NCI-H345 treated with DMSO at 0.1 percent for 48 hours (cell line): ENCODE measurements around the gene SPPL2B.

Experiments
- DNase-seq: peaks from one replicate; lab custom pipeline; 2025; ENCODE audit not compliant: unreplicated experiment; lab: John Stamatoyannopoulos, UW

The SPPL2B gene

GRCh38 chr19:2353887-2354592, 25.6 kb downstream of the SPPL2B start:
- DNase-seq = no peak

DNA sequence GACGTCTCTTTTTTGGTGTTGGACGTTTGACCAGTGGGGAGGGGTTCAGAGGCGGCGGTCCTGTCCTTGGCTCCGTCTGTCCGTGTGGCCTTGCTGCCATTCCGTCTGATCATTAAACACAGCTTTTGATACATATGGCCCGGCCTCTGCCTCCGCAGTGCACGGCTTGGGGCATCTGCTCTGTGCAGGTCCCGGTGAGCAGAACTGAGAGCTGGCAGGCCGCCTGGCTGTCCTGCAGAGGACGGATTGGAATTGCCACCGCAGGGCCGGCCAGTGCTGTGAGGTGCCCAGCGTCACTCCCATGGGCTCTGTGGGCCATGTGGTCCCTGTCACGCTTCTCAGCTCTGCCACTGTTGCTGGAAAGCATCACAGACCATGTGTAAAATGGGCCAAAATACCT, 26.2 kb downstream of the SPPL2B start:
- no peak for DNase-seq

- no peak for DNase-seq
These were observed 26.9 kb downstream of the SPPL2B start for GRCh38 chr19:2355168-2356035.

DNA sequence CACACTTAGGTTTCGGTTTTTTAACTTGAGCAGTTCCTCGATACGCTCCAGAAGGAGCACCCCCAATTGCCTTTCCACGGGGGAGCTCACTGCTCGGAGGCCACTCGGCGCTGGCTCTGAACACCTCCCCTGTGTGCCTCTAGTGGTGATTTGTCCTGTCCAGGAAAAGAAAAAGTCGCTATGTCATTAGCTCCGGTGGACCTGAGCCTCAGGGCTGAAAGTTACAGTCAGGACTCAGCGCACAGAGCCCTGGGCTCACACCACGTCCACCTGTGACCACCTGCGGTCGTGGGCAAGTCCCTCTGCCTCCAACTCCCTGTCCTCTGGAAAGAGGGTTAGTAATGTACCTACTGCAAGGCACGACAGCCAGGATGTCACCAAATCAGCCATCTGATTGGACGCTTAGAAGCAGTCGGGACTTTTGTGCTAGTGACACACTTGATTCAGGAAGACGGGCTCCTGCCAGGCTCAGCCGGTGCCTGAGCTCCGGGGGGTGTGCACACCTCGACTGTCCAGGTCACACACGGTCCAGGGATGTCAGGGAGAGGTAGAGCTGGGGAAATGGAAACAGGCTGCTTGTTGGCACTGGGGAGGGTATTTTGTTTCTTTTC, 27.7 kb downstream of the SPPL2B start:
- no peak for DNase-seq

DNA sequence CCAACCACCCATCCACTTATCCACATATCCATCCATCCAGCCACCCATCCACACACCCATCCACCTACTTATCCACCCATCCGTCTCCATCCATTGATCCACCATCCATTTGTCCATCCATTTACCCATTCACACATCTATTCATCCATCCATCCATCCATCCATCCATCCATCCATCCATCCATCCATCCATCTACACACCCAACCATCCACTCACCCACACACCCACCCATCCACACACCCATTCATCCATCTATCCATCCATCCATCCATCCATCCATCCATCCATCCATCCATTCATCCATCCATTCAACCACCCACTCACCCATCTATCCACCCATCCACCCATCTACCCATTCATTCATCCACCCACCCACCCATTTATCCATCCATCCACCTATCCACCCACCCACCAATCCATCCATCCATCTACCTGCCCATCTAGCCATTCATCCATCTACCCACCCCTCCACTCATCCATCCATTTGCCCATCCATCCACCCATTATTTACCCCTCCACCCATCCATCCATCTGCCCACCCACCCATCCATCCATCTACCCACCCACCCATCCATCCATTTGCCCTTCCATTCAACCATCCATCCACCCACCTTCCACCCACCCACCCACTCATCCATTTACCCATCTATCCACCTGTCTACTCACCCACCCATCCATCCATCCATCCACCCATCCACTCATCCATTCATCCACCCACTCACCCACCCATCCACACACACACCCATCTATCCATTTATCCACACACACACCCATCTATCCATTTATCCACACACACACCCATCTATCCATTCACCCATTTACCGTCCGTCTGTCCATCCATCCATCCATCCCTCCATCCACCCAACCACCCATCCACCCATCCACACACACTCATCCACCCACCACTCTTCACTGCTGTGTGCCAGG, 29.1 kb downstream of the SPPL2B start:
- no peak for DNase-seq

- DNase-seq = no peak
These were observed 30.2 kb downstream of the SPPL2B start for GRCh38 chr19:2358548-2359173.

DNA sequence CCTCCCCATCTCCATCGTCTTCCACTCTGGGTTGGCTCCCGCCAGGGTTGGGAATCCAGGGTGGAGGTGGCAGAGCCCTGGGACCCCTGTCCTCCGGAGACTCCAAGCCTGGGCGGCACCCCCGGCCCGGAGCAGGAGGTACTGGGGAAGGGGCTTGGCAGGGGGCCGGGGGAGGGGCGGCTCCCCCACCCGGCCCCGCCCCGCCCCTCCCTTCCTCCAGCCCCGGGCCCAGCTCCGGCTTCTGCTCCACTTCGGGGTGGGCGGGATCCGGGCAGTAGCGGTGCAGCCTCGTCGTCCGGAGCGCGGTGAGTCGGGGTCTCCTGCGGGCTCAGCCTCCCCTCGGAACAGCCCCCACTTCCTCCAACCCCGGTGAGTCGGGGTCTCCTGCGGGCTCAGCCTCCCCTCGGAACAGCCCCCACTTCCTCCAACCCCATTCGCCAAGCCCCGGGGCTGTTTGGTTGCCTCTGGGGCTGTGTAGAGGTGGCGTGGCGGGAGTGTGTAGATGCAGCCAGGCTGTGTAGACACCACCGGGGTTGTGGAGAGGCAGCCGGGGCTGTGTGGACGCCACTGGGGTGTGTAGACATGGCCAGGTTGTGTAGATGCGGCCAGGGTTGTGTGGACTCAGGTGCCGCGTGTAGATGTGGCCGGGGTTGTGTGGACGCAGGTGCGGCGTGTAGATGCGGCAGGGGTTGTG, 31.7 kb downstream of the SPPL2B start, which contains the start of gene TMPRSS9:
Gene TMPRSS9, plus strand, starts transcription at position 274 of the 694 bp plus-strand sequence. CDS start 29,521 bp downstream, outside the sequence.
- DNase-seq = no peak

DNA sequence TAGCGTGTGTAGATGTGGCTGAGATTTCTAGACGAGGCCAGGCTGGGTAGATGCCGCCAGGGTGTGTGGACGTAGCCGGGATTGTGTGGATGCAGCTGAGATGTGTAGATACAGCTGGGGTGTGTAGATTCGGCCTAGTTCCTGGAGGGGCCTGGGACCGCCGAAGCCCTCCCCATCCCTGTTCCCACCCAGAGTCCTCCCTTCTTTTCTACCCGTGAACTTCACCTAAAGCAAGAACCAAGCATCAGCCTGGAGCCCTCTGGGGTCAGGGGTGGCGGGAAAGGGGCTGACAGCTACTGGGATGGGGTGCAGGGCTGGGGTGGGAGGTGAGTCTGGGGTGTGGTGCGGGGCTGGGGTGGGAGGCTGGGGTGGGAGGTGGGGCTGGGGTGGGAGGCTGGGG, 32.3 kb downstream of the SPPL2B start:
- no peak for DNase-seq

- no peak for DNase-seq
These were observed 33.0 kb downstream of the SPPL2B start for GRCh38 chr19:2361246-2362045.

DNA sequence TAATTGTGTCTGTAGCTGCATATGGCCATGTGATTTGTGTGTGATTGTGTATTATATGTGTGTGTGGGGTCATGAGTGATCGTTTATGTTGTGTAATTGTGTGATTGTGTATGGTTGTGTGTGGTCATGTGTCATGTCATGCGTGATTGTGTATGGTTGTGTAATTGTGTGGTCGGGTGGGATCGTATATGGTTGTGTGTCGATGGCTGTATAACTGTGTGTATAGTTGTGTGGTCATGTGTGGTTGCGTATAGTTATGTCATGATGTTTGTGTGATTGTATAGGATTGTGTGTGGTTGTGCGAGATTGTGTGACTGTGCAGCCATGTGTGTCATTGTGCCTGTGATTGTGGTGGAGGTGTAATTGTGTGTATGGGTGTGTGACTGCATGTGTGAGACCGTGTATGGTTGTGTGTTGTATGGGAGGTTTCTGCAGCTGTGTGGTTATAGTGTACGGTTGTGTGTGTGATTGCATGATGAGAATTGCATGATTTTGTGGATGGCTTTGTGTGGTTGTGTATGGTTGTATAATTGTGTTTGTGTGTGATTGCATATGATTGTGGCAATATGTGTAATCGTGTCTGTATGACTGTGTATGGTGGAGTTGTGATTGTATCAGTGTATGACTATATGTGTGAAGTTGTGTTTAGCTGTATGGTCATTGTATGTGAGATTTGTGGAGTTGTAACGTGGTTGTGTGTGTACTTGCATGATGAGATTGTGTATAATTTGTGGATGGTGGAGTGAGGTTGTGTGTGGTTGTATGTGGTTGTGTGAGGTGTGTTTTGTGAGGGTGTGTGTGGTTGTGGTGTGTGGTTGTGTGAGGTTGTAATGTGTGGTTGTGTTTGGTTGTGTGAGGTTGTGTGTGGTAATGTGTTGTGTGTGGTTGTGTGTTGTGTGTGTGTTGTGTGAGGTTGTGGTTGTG, 33.8 kb downstream of the SPPL2B start:
- DNase-seq = no peak

DNA sequence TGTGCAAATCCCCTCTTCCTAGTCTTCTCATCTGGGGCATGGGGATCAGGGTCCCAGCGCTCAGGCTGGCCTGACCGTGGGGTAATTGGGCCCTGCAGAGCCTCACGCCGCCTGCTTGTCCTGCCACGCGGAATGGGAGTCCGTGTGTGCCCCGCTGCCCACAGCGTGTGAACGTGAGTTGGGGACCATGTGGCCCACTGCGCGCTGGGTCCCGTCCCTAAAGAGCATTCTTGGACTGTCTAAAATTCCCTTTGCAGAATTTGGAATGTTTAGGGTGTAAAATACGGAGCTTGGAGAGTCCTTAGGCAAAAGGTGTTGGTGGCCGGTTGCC, 34.5 kb downstream of the SPPL2B start:
- no peak for DNase-seq

- DNase-seq = no peak
These were observed 34.9 kb downstream of the SPPL2B start for GRCh38 chr19:2363419-2363818.

DNA sequence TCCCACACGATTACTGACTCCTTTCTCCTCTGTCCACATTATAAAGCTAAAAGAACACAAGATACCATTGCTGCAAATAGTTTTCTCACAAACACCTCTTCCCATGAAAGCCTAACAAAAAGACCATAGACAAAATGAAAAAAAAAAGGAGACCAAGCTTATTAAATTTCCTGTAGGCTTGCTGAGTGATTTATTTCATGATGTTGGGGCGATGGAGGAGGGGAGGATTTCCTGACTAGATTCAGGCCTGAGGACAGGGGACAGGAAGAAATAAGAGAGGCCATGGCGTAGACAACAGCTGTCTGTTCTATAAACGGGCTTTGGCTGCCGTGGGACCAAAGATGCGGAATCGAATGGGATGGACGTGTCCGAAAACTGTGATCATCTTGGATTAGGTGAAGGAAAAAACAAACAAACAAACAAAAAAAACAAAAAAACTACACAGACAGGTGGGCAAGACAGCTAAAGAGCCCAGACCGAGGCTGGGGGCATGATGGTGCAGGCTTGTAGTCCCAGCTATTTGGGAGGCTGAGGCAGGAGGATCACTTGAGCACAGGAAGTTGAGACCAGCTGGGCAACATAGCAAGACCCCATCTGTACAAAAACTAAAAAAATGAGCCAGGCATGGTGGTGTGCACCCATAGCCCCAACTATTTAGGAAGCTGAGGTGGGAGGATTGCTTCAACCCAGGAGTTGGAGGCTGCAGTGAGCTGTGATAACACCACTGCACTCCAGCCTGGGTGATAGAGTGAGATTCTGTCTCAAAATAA, 36.9 kb downstream of the SPPL2B start:
- DNase-seq = no peak

GRCh38 chr19:2371656-2372055, 43.2 kb downstream of the SPPL2B start:
- DNase-seq = no peak

- DNase-seq = no peak
These were observed 43.7 kb downstream of the SPPL2B start for GRCh38 chr19:2372076-2372612.

DNA sequence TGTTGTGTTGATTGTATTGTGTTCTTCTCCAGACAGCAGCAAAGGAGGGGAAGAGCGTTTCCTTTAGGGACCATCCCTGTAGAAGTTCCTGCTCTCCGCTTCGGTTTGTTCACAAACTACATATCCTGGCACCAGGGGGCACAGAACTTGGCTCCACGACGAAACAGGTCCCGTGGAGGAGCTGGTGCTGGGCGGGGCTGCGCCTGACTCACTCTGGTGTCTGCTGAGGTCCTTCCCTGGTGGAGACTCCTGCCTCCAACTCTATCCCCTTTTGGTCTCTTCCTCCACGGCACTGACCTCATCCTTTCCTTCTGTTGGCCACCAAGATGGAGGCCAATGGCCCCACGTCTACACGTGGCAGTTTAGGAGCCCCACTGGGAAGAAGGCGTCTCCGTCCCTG, 46.3 kb downstream of the SPPL2B start:
- DNase-seq = no peak
